ENCODE results near the gene MRPL49. TPM values are rescaled to one million over a fixed set of nuclear protein-coding genes. Genes with fewer than 3 reads are reported as not detected.

MRPL49 gene
- total and polyA plus RNA-seq, 2 of the 13 experiments (the other 11 are each of a cell fraction or from before 2014, with no cell fraction given): 39.2 to 53.3 TPM

GRCh38 chr11:65121865-65122696 is at the start of gene MRPL49, which contains the start of gene FAU (continued):
- TF ChIP-seq ARID3A (IDR thresholded peaks at IDR 0.05; ENCODE audit: low read depth, low read length): no peak
- TF ChIP-seq REL (CRISPR knock-in tag; conservative IDR thresholded peaks at IDR 0.05): no peak; the same call in 1 of the 2 replicates
- TF ChIP-seq SP4 (CRISPR knock-in tag; IDR thresholded peaks at IDR 0.05): peak; percentile 93
- TF ChIP-seq CBFB (CRISPR knock-in tag; IDR thresholded peaks at IDR 0.05): peak; percentile 90; the same call in 1 of the 2 replicates
- no peak for TF ChIP-seq ZNF3 (CRISPR knock-in tag; IDR thresholded peaks at IDR 0.05)
- no peak for TF ChIP-seq CCAR2 (optimal IDR thresholded peaks at IDR 0.05; ENCODE audit: low read depth, low read length)
- TF ChIP-seq ZNF333 (CRISPR knock-in tag; IDR thresholded peaks at IDR 0.05; ENCODE audit: borderline replicate concordance): no peak
- TF ChIP-seq RXRA (CRISPR knock-in tag; IDR thresholded peaks at IDR 0.05): peak; percentile 37; the same call in 1 of the 2 replicates
- TF ChIP-seq RFXANK (CRISPR knock-in tag; IDR thresholded peaks at IDR 0.05): no peak
- no peak for TF ChIP-seq SP1 (IDR thresholded peaks at IDR 0.05)
- TF ChIP-seq SP1 (CRISPR knock-in tag; IDR thresholded peaks at IDR 0.05): peak; percentile 97
- TF ChIP-seq TSC22D2 (CRISPR knock-in tag; IDR thresholded peaks at IDR 0.05; ENCODE audit: borderline replicate concordance): no peak
- peak; percentile 73 for TF ChIP-seq ZMAT3 (CRISPR knock-in tag; conservative IDR thresholded peaks at IDR 0.05)
- TF ChIP-seq BRF2 (CRISPR knock-in tag; IDR thresholded peaks at IDR 0.05): no peak
- TF ChIP-seq SOX5 (CRISPR knock-in tag; IDR thresholded peaks at IDR 0.05; ENCODE audit: borderline replicate concordance): peak; percentile 51; the same call in 1 of the 2 replicates
- TF ChIP-seq ZFP36L2 (CRISPR knock-in tag; IDR thresholded peaks at IDR 0.05): no peak
- TF ChIP-seq MLXIP (CRISPR knock-in tag; IDR thresholded peaks at IDR 0.05; ENCODE audit: borderline replicate concordance): no peak
- peak; percentile 71 for TF ChIP-seq IKZF4 (CRISPR knock-in tag; IDR thresholded peaks at IDR 0.05; ENCODE audit: borderline replicate concordance, low read depth, not compliant biosample characterization)
- peak; percentile 85 for TF ChIP-seq IKZF5 (CRISPR knock-in tag; IDR thresholded peaks at IDR 0.05)
- no peak for TF ChIP-seq ZNF253 (CRISPR knock-in tag; IDR thresholded peaks at IDR 0.05; ENCODE audit: borderline replicate concordance)
- no peak for TF ChIP-seq CHCHD3 (CRISPR knock-in tag; IDR thresholded peaks at IDR 0.05)
- no peak for TF ChIP-seq CENPT (CRISPR knock-in tag; IDR thresholded peaks at IDR 0.05; ENCODE audit: low read depth)
- TF ChIP-seq ZBTB14 (CRISPR knock-in tag; IDR thresholded peaks at IDR 0.05): peak; percentile 75

Measured in HepG2 (cell line).